ENCODE measurements around the gene RNF144A.

Gene RNF144A

DNA sequence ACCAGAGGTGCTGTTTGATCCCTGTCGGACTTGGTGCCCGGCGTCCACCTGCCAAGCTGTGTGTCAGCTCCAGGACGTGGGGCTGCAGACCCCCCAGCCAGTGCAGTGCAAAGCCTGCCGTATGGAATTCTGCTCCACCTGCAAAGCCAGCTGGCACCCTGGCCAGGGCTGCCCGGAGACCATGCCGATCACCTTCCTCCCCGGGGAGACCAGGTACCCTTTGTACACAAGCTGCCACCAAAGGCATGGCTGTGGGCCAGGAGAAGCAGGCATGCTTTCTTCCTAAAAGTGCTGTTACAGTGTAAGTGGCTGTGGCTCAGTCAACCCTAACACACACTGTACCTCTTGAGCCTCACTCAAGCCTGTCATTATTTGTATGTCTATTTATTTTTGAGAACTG lies 103.3 kb downstream of the RNF144A start:
- TF ChIP-seq SUZ12 (IDR thresholded peaks at IDR 0.05; ENCODE audit: extremely low read depth, insufficient read depth, insufficient read length) (no peak), ZNF274 (IDR thresholded peaks at IDR 0.05; ENCODE audit: low read depth, low read length) (no peak), YY1 (IDR thresholded peaks at IDR 0.05; ENCODE audit: insufficient read depth, insufficient read length) (no peak)
- Histone ChIP-seq H3K27me3 (ENCODE audit: insufficient read depth, insufficient read length) (no peaks in the 10 kb centered on the region), H3K4me1 (ENCODE audit: insufficient read depth, insufficient read length) (no peaks in the 10 kb centered on the region)

DNA sequence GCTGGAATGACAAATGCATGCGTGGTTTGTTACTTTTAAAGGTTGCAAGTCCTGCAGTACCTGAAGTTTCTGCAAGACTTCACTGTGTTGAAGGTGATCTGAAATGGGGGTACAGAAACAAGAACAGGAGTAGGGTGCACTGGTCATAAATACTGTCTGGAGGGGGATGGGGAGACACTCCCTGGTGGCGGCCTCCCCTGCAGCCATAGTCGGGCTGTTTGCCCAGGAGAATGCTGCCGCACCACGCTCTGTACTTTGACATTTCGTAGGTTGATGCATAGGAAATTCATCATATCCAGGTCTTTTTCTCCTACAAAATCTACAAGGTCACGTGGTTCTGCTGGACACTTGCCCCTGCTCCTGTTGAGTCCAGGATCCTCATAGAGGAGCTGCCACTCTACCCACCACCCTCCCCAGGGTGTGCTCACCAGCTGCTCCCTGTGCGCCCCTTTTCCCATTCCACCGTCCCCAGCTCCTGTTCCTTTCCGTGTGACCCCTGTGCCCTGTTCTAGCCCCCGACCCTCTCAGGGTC lies 103.8 kb downstream of the RNF144A start:
- Histone ChIP-seq H3K9ac (ENCODE audit: insufficient read length, low read depth) (no peak overlapping the region), H3K27me3 (ENCODE audit: insufficient read depth, insufficient read length) (no peaks in the 10 kb centered on the region), H3K4me3 (ENCODE audit: insufficient read length, low read depth) (no peak overlapping the region), H3K36me3 (ENCODE audit: insufficient read depth, insufficient read length, low read length) (peaks cover 33% of the 10 kb centered on the region), H3K4me1 (ENCODE audit: insufficient read depth, insufficient read length) (no peaks in the 10 kb centered on the region), H3K9me3 (ENCODE audit: insufficient read depth, low read length) (no peaks in the 10 kb centered on the region)
- DNase-seq (ENCODE audit: low read depth, low spot score): no peak
- TF ChIP-seq YY1 (IDR thresholded peaks at IDR 0.05; ENCODE audit: insufficient read depth, insufficient read length) (no peak), ZNF274 (IDR thresholded peaks at IDR 0.05; ENCODE audit: low read depth, low read length) (no peak), SUZ12 (IDR thresholded peaks at IDR 0.05; ENCODE audit: extremely low read depth, insufficient read depth, insufficient read length) (no peak)

More for the DNA sequence above, 103.3 kb downstream of the RNF144A start:
- Histone ChIP-seq H3K36me3 (ENCODE audit: insufficient read depth, insufficient read length, low read length) (peaks cover 33% of the 10 kb centered on the region), H3K9ac (ENCODE audit: insufficient read length, low read depth) (no peak overlapping the region), H3K4me3 (ENCODE audit: insufficient read length, low read depth) (no peak overlapping the region), H3K9me3 (ENCODE audit: insufficient read depth, low read length) (no peaks in the 10 kb centered on the region)
- no peak for DNase-seq (ENCODE audit: low read depth, low spot score)

- H3K36me3 ChIP-seq (ENCODE audit: insufficient read depth, insufficient read length, low read length): peaks cover 33% of the 10 kb centered on the region
- H3K9me3 ChIP-seq (ENCODE audit: insufficient read depth, low read length): no peaks in the 10 kb centered on the region
- no peaks in the 10 kb centered on the region for H3K4me1 ChIP-seq (ENCODE audit: insufficient read depth, insufficient read length)
- TF ChIP-seq YY1 (IDR thresholded peaks at IDR 0.05; ENCODE audit: insufficient read depth, insufficient read length): no peak
- no peak for TF ChIP-seq ZNF274 (IDR thresholded peaks at IDR 0.05; ENCODE audit: low read depth, low read length)
- no peak for TF ChIP-seq SUZ12 (IDR thresholded peaks at IDR 0.05; ENCODE audit: extremely low read depth, insufficient read depth, insufficient read length)
- no peak overlapping the region for H3K9ac ChIP-seq (ENCODE audit: insufficient read length, low read depth)
- no peak for DNase-seq (ENCODE audit: low read depth, low spot score)
- H3K4me3 ChIP-seq (ENCODE audit: insufficient read length, low read depth): no peak overlapping the region
- no peaks in the 10 kb centered on the region for H3K27me3 ChIP-seq (ENCODE audit: insufficient read depth, insufficient read length)
These were observed 105.5 kb downstream of the RNF144A start for GRCh38 chr2:7022492-7023385.

DNA sequence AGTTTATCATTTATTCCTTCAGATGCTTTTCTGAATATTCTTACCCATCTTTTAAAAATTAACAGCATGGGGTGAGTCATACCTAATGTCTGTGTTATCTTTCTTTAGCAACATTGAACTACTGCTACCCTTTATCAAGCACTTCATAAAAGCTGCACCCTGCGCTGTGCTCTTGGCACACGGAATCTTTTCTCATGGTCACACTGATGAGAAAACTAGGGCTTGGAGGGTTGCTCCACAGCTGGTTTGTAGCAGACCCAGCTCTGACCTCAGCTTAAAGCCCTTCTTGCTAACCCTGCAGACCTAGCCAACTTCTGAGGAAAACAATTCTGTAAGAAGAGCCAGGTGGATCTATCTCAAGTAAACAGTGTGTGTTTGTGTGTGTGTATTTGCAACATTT lies 106.3 kb downstream of the RNF144A start:
- Histone ChIP-seq H3K4me3 (ENCODE audit: insufficient read length, low read depth) (no peak overlapping the region), H3K9ac (ENCODE audit: insufficient read length, low read depth) (no peak overlapping the region), H3K9me3 (ENCODE audit: insufficient read depth, low read length) (no peaks in the 10 kb centered on the region), H3K27me3 (ENCODE audit: insufficient read depth, insufficient read length) (no peaks in the 10 kb centered on the region), H3K4me1 (ENCODE audit: insufficient read depth, insufficient read length) (no peaks in the 10 kb centered on the region), H3K36me3 (ENCODE audit: insufficient read depth, insufficient read length, low read length) (peaks cover 33% of the 10 kb centered on the region)
- TF ChIP-seq SUZ12 (IDR thresholded peaks at IDR 0.05; ENCODE audit: extremely low read depth, insufficient read depth, insufficient read length) (no peak), ZNF274 (IDR thresholded peaks at IDR 0.05; ENCODE audit: low read depth, low read length) (no peak), YY1 (IDR thresholded peaks at IDR 0.05; ENCODE audit: insufficient read depth, insufficient read length) (no peak)
- DNase-seq (ENCODE audit: low read depth, low spot score): no peak

DNA sequence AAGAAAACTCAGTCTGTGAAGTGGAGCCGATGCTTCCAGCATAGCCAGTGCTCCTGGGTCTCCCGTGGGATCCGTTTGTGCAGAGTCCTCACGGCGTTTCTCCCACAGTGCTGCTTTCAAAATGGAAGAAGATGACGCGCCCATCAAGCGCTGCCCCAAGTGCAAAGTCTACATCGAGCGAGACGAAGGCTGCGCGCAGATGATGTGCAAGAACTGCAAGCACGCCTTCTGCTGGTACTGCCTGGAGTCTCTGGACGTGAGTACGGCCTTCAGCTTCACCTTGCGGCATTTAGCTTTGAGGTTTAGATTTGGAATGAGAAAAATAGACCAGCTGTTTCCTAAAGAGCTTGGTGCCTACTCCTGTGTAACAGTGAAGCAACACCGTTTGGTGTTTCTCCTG lies 107.0 kb downstream of the RNF144A start:
- no peak for DNase-seq (ENCODE audit: low read depth, low spot score)
- H3K4me3 ChIP-seq (ENCODE audit: insufficient read length, low read depth): no peak overlapping the region
- H3K4me1 ChIP-seq (ENCODE audit: insufficient read depth, insufficient read length): peaks cover 7% of the 10 kb centered on the region
- peaks cover 30% of the 10 kb centered on the region for H3K36me3 ChIP-seq (ENCODE audit: insufficient read depth, insufficient read length, low read length)
- TF ChIP-seq ZNF274 (IDR thresholded peaks at IDR 0.05; ENCODE audit: low read depth, low read length): no peak
- TF ChIP-seq YY1 (IDR thresholded peaks at IDR 0.05; ENCODE audit: insufficient read depth, insufficient read length): no peak
- no peak for TF ChIP-seq SUZ12 (IDR thresholded peaks at IDR 0.05; ENCODE audit: extremely low read depth, insufficient read depth, insufficient read length)
- H3K9ac ChIP-seq (ENCODE audit: insufficient read length, low read depth): no peak overlapping the region
- H3K27me3 ChIP-seq (ENCODE audit: insufficient read depth, insufficient read length): no peaks in the 10 kb centered on the region
- H3K9me3 ChIP-seq (ENCODE audit: insufficient read depth, low read length): no peaks in the 10 kb centered on the region

DNA sequence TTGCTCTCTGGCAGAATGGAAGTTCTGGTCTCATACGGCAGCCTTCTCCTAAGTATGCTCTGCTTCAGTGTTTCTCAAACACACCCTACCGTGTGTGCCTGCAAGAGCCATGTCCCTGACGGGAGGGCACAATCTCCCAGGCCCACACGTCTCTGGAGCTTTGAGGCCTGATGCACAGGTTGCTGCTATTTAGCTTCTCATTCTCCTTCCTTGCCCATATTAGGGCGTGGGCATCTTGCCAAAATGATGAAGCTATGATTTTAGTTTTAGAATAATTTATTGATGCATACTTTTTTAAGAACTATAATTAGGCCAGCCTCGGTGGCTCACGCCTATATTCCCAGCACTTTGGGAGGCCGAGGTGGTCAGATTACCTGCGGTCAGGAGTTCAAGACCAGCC lies 107.9 kb downstream of the RNF144A start:
- no peak for TF ChIP-seq SUZ12 (IDR thresholded peaks at IDR 0.05; ENCODE audit: extremely low read depth, insufficient read depth, insufficient read length)
- TF ChIP-seq ZNF274 (IDR thresholded peaks at IDR 0.05; ENCODE audit: low read depth, low read length): no peak
- no peak for TF ChIP-seq YY1 (IDR thresholded peaks at IDR 0.05; ENCODE audit: insufficient read depth, insufficient read length)
- no peak for DNase-seq (ENCODE audit: low read depth, low spot score)
- Histone ChIP-seq H3K4me1 (ENCODE audit: insufficient read depth, insufficient read length) (peaks cover 10% of the 10 kb centered on the region), H3K9me3 (ENCODE audit: insufficient read depth, low read length) (no peaks in the 10 kb centered on the region), H3K4me3 (ENCODE audit: insufficient read length, low read depth) (no peak overlapping the region), H3K27me3 (ENCODE audit: insufficient read depth, insufficient read length) (no peaks in the 10 kb centered on the region), H3K36me3 (ENCODE audit: insufficient read depth, insufficient read length, low read length) (peaks cover 28% of the 10 kb centered on the region), H3K9ac (ENCODE audit: insufficient read length, low read depth) (no peak overlapping the region)

DNA sequence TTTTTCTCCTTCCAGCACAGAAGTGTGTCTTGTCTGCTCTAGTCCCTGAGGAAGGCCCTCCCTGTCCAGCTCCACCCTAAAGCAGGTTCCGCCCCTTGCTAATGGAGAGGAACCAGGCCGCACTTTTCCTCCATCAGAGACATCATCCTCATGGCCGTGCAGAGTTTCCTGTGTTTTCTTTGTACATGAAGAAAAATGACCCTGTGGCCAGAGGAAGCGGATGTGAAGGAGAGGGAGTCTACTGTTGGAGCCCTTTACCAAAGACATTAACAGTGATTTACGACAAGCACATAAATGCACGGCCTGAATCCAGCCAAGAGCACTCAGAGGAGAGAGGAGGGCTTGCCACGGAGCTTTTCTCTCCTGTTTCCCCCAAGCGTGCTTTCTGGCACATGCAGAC lies 109.5 kb downstream of the RNF144A start:
- Histone ChIP-seq H3K4me3 (ENCODE audit: insufficient read length, low read depth) (no peak overlapping the region), H3K9me3 (ENCODE audit: insufficient read depth, low read length) (no peaks in the 10 kb centered on the region), H3K9ac (ENCODE audit: insufficient read length, low read depth) (no peak overlapping the region), H3K36me3 (ENCODE audit: insufficient read depth, insufficient read length, low read length) (peaks cover 28% of the 10 kb centered on the region), H3K27me3 (ENCODE audit: insufficient read depth, insufficient read length) (no peaks in the 10 kb centered on the region), H3K4me1 (ENCODE audit: insufficient read depth, insufficient read length) (peaks cover 10% of the 10 kb centered on the region)
- no peak for DNase-seq (ENCODE audit: low read depth, low spot score)
- TF ChIP-seq ZNF274 (IDR thresholded peaks at IDR 0.05; ENCODE audit: low read depth, low read length) (no peak), YY1 (IDR thresholded peaks at IDR 0.05; ENCODE audit: insufficient read depth, insufficient read length) (no peak), SUZ12 (IDR thresholded peaks at IDR 0.05; ENCODE audit: extremely low read depth, insufficient read depth, insufficient read length) (no peak)

Data from NT2/D1 (cell line).